Liver (tissue), 3 donors: Measurements from ENCODE around the gene SLC4A11.

Source experiments
- JUND ChIP-seq, 2 donors: IDR thresholded peaks; 2 replicates each; pipeline ENCODE4 v1.6.1; 2016; ENCODE audit warnings: antibody characterized with exemption in 2 of 2
- RAD21 ChIP-seq, 2 donors: IDR thresholded peaks; 2 replicates each; pipeline ENCODE4 v1.6.1; 2016; ENCODE audit warnings: antibody characterized with exemption in 2 of 2, mild to moderate bottlenecking in 2 of 2
- TAF1 ChIP-seq: conservative IDR thresholded peaks from 2 replicates; pipeline ENCODE4 v1.6.1; 2016; ENCODE audit warnings: antibody characterized with exemption, mild to moderate bottlenecking
- TF ChIP-seq, protein P1 (sequence below): IDR thresholded peaks from 2 replicates; pipeline ENCODE4 v1.6.1; 2016; ENCODE audit warnings: antibody characterized with exemption, mild to moderate bottlenecking
- TF ChIP-seq, protein P2 (sequence below): fragments of 150-350 bp; IDR thresholded peaks from 2 replicates; pipeline ENCODE4 v1.5.1; 2017; ENCODE audit warnings: improper control_type of control experiment, low read depth, low read length; ENCODE audit not compliant: missing input control
- TF ChIP-seq, protein P3 (sequence below): IDR thresholded peaks from 2 replicates; pipeline ENCODE4 v1.6.1; 2016; ENCODE audit warnings: antibody characterized with exemption
- donor health status: healthy.
- donor health status: healthy.

DNA sequence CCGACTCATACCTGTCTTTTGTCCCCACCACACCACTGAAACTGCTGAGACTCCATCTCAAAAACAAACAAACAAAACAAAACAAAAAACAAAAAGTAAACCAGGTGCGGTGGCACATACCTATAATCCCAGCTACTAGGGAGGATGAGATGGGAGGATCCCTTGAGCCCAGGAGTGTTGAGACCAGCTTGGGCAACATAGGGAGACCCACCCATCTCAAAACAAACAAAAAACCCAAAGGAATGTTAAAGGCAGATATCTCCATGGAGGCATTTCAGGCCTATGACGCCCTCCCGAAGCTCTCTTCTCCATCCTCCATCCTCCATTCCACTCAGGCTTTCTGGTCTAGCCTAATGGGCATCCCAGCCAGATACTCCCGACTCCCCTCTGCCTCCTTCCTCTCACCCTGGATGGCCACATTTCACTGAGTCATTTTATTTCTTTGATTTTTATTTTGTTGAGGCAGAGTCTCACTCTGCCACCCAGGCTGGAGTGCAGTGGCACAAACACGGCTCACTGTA is 3.2 kb upstream of the SLC4A11 start:
- TF ChIP-seq TAF1 (no peak), JUND (IDR thresholded peaks at IDR 0.05) (no peak), RAD21 (IDR thresholded peaks at IDR 0.05) (no peak)
- TF ChIP-seq, protein P1, sequence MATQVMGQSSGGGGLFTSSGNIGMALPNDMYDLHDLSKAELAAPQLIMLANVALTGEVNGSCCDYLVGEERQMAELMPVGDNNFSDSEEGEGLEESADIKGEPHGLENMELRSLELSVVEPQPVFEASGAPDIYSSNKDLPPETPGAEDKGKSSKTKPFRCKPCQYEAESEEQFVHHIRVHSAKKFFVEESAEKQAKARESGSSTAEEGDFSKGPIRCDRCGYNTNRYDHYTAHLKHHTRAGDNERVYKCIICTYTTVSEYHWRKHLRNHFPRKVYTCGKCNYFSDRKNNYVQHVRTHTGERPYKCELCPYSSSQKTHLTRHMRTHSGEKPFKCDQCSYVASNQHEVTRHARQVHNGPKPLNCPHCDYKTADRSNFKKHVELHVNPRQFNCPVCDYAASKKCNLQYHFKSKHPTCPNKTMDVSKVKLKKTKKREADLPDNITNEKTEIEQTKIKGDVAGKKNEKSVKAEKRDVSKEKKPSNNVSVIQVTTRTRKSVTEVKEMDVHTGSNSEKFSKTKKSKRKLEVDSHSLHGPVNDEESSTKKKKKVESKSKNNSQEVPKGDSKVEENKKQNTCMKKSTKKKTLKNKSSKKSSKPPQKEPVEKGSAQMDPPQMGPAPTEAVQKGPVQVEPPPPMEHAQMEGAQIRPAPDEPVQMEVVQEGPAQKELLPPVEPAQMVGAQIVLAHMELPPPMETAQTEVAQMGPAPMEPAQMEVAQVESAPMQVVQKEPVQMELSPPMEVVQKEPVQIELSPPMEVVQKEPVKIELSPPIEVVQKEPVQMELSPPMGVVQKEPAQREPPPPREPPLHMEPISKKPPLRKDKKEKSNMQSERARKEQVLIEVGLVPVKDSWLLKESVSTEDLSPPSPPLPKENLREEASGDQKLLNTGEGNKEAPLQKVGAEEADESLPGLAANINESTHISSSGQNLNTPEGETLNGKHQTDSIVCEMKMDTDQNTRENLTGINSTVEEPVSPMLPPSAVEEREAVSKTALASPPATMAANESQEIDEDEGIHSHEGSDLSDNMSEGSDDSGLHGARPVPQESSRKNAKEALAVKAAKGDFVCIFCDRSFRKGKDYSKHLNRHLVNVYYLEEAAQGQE: no peak
- TF ChIP-seq, protein P2, sequence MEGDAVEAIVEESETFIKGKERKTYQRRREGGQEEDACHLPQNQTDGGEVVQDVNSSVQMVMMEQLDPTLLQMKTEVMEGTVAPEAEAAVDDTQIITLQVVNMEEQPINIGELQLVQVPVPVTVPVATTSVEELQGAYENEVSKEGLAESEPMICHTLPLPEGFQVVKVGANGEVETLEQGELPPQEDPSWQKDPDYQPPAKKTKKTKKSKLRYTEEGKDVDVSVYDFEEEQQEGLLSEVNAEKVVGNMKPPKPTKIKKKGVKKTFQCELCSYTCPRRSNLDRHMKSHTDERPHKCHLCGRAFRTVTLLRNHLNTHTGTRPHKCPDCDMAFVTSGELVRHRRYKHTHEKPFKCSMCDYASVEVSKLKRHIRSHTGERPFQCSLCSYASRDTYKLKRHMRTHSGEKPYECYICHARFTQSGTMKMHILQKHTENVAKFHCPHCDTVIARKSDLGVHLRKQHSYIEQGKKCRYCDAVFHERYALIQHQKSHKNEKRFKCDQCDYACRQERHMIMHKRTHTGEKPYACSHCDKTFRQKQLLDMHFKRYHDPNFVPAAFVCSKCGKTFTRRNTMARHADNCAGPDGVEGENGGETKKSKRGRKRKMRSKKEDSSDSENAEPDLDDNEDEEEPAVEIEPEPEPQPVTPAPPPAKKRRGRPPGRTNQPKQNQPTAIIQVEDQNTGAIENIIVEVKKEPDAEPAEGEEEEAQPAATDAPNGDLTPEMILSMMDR: no peak
- TF ChIP-seq, protein P3, sequence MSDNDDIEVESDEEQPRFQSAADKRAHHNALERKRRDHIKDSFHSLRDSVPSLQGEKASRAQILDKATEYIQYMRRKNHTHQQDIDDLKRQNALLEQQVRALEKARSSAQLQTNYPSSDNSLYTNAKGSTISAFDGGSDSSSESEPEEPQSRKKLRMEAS: no peak
